Stimulated activated effector memory CD8-positive, alpha-beta T cell treated with anti-CD3 and anti-CD28 coated beads, Interleukin-12 subunit alpha, Interleukin-12 subunit beta, amount 100 ng/mL, for 72 hours (primary cell): ENCODE data around the gene C1orf105.

Experiments
- ATAC-seq: fragments of 150-1000 bp; cut with Tn5 transposase; 2 replicates; pipeline ENCODE4 v1.10.0; 2021
- DNase-seq, 2 donors: peaks; one replicate each; pipeline ENCODE4 v3.0.0; 2021 to 2022; ENCODE audit warnings: low spot score in 2 of 2
- H3K27ac Mint-ChIP-seq: one replicate; pipeline ENCODE4 v1.8.0; 2022; ENCODE audit warnings: mild to moderate bottlenecking, mixed read lengths
- H3K36me3 Mint-ChIP-seq: one replicate; pipeline ENCODE4 v1.8.0; 2022; ENCODE audit warnings: mild to moderate bottlenecking, mixed read lengths
- H3K4me1 Mint-ChIP-seq: one replicate; pipeline ENCODE4 v1.8.0; 2022; ENCODE audit warnings: mixed read lengths
- H3K4me3 Mint-ChIP-seq: one replicate; pipeline ENCODE4 v1.8.0; 2022; ENCODE audit warnings: mild to moderate bottlenecking, mixed read lengths
- H3K9me3 Mint-ChIP-seq: one replicate; pipeline ENCODE4 v1.8.0; 2022; ENCODE audit warnings: mixed read lengths

Gene C1orf105

DNA sequence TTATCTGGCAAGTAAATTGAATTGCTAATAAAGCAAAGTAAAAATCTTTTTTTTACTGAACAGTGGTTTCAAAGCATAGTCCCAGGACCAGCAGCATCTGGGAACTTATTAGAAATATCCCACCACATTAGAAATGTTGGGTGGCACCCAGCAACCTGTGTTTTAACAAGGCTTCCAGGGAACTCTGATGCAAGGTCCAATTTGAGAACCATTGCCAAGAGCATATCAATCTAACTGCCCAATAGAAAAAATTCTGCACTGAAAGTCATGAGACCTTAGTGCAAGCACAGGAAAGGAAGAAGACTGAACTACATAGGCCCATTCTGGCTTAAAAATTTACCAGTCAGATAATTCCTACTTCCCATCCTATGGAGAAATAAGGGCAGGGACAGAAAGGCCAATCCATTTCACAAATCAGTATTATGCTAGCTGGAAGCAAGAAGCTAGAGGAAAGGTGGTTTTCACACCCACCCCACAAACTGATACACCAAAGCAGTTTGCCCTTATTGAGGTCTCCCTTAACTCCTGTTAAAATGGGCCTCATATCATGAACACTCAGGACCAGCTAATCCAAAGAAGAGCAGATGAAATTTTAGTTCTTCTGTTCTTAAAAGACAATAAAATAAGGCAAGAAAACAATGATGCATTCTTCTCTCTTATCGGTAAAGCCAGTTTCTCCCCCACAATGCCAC is 17.5 kb upstream of the C1orf105 start:
- ATAC-seq (no peak), DNase-seq (no peak)
- no peak overlapping the region for H3K4me3 Mint-ChIP-seq
- H3K27ac Mint-ChIP-seq, result no peak overlapping the region
- H3K36me3 Mint-ChIP-seq, result no peaks in the 10 kb centered on the region
- H3K9me3 Mint-ChIP-seq, result no peaks in the 10 kb centered on the region
- peaks cover 41% of the 10 kb centered on the region for H3K4me1 Mint-ChIP-seq

- H3K4me1 Mint-ChIP-seq, result peaks cover 30% of the 10 kb centered on the region
- H3K27ac Mint-ChIP-seq, result no peak overlapping the region
- no peak for DNase-seq
- no peaks in the 10 kb centered on the region for H3K36me3 Mint-ChIP-seq
- no peaks in the 10 kb centered on the region for H3K9me3 Mint-ChIP-seq
- no peak overlapping the region for H3K4me3 Mint-ChIP-seq
- no peak for ATAC-seq
Observed at GRCh38 chr1:172404121-172404520, 16.4 kb upstream of the C1orf105 start.

DNA sequence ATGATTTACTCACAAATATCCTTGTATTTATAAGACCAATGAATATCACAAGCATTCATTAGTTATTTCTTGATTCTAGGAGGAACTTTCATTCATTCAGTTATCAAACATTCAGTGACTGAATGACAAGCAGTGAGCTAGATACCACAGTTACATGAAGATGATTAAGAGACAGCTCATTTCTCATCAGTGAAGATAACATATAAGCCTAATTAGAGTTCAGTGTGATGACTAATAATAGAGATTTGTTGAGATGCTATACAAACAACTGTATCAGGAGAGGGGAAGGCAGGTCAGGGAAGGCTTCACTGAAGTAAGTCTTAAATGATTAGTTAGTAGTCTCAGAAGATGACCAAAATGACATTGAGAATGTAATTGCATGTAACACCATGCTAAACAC is 14.6 kb upstream of the C1orf105 start:
- Mint-ChIP-seq H3K36me3 (no peaks in the 10 kb centered on the region), H3K4me1 (peaks cover 12% of the 10 kb centered on the region), H3K27ac (no peak overlapping the region), H3K9me3 (no peaks in the 10 kb centered on the region), H3K4me3 (no peak overlapping the region)
- DNase-seq (no peak), ATAC-seq (peak; percentile 85)

GRCh38 chr1:172406968-172407367 is 13.5 kb upstream of the C1orf105 start:
- DNase-seq, result no peak
- Mint-ChIP-seq H3K9me3 (no peaks in the 10 kb centered on the region), H3K27ac (no peak overlapping the region), H3K4me1 (peaks cover 15% of the 10 kb centered on the region), H3K4me3 (no peak overlapping the region), H3K36me3 (no peaks in the 10 kb centered on the region)
- no peak for ATAC-seq

DNA sequence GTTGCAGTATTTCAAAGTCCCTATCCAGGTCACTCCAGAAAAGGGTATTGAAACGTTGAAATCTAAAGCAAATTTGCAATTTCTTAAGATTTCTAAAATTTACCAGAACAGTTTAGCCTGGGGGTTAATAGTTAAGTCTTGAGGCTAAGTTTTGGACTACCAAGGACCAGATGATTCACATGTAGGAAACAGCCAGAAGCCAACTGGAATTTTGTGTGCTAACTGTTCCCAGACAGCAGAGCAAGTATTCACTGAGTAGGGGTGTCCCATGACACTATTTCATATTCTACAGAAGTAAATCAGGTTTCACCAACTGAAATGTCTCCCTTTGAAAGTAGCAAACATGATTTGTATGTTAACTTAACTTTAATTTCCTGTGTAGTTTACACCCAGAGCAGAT is 11.5 kb upstream of the C1orf105 start:
- H3K36me3 Mint-ChIP-seq, result no peaks in the 10 kb centered on the region
- no peak for DNase-seq
- no peaks in the 10 kb centered on the region for H3K9me3 Mint-ChIP-seq
- no peak overlapping the region for H3K4me3 Mint-ChIP-seq
- no peak overlapping the region for H3K27ac Mint-ChIP-seq
- ATAC-seq, result no peak
- H3K4me1 Mint-ChIP-seq, result peaks cover 11% of the 10 kb centered on the region

GRCh38 chr1:172410027-172410426 is 10.5 kb upstream of the C1orf105 start:
- H3K27ac Mint-ChIP-seq, result no peak overlapping the region
- H3K4me3 Mint-ChIP-seq, result no peak overlapping the region
- H3K36me3 Mint-ChIP-seq, result no peaks in the 10 kb centered on the region
- DNase-seq (no peak), ATAC-seq (no peak)
- H3K4me1 Mint-ChIP-seq, result peaks cover 11% of the 10 kb centered on the region
- no peaks in the 10 kb centered on the region for H3K9me3 Mint-ChIP-seq

- Mint-ChIP-seq H3K4me1 (peaks cover 11% of the 10 kb centered on the region), H3K4me3 (no peak overlapping the region), H3K27ac (peak overlapping the region; percentile 33), H3K9me3 (no peaks in the 10 kb centered on the region), H3K36me3 (no peaks in the 10 kb centered on the region)
- ATAC-seq, result peak; percentile 96
- no peak for DNase-seq
Observed at GRCh38 chr1:172411791-172412338, 8.6 kb upstream of the C1orf105 start.

- DNase-seq, result no peak
- Mint-ChIP-seq H3K4me3 (no peak overlapping the region), H3K9me3 (no peaks in the 10 kb centered on the region), H3K27ac (no peak overlapping the region), H3K36me3 (no peaks in the 10 kb centered on the region), H3K4me1 (peaks cover 11% of the 10 kb centered on the region)
- ATAC-seq, result no peak
Observed at GRCh38 chr1:172414331-172414730, 6.2 kb upstream of the C1orf105 start.

DNA sequence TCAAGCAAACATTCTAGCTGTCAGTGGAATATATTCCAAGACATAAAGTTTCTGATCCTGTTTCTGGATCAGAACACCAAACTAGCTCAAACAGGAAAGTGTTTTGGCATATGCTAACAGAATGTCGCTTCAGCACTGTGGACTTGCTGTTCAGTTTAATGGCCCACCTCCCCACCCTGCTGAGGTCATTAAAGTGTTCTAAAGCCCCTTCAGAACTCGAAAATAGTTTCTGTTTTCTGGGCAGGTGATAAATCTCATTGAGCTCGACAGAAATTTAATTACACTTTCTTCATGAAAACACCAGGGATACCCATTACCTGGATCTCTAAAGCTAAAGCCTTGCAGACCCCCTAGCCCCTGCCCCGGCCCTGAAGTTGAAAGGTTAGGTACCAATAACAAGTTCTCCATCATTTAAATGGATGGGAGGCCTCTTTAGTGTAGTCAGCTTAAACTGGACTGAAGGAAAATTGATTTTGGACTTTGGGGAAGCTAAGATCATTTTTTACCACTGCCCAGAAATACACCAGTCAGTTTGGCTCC is 3.9 kb upstream of the C1orf105 start:
- ATAC-seq (no peak), DNase-seq (no peak)
- Mint-ChIP-seq H3K4me3 (no peak overlapping the region), H3K27ac (no peak overlapping the region), H3K9me3 (no peaks in the 10 kb centered on the region), H3K36me3 (no peaks in the 10 kb centered on the region), H3K4me1 (peaks cover 10% of the 10 kb centered on the region)

- no peaks in the 10 kb centered on the region for H3K9me3 Mint-ChIP-seq
- DNase-seq, result no peak
- H3K4me1 Mint-ChIP-seq, result peaks cover under 1% of the 10 kb centered on the region
- H3K36me3 Mint-ChIP-seq, result no peaks in the 10 kb centered on the region
- ATAC-seq, result no peak
- H3K4me3 Mint-ChIP-seq, result no peak overlapping the region
- no peak overlapping the region for H3K27ac Mint-ChIP-seq
Observed at GRCh38 chr1:172417557-172417956, 2.9 kb upstream of the C1orf105 start.

DNA sequence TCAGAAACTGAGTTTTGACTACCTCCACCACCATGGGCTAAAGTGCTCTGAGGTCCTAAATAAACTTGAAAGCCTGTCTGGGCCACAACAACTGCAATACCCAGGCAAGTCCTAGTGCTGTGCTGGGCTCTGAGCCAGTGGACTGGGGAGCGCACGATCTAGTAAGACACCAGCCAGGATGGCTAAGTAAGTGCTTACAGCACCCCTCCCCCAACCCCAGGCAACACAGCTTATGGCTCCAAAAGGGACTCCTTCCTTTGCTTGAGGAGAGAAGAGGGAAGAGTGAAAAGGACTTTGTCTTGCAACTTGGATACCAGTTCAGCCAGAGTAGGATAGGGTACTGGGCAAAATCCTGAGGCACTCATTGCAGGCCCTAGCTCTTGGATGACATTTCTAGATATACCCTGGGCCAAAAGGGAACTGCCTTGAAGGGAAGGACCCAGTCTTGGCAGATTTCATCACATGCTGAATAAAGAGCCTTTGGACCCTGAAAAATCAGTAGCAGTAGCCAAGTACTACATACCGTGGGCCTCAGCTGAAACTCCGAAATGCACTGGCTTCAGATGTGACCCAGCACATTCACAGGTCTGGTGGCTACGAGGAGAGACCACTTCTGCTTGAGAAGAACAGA is 1.6 kb downstream of the C1orf105 start:
- Mint-ChIP-seq H3K4me1 (no peaks in the 10 kb centered on the region), H3K9me3 (no peaks in the 10 kb centered on the region), H3K4me3 (no peak overlapping the region), H3K27ac (no peak overlapping the region), H3K36me3 (no peaks in the 10 kb centered on the region)
- ATAC-seq, result no peak
- no peak for DNase-seq

DNA sequence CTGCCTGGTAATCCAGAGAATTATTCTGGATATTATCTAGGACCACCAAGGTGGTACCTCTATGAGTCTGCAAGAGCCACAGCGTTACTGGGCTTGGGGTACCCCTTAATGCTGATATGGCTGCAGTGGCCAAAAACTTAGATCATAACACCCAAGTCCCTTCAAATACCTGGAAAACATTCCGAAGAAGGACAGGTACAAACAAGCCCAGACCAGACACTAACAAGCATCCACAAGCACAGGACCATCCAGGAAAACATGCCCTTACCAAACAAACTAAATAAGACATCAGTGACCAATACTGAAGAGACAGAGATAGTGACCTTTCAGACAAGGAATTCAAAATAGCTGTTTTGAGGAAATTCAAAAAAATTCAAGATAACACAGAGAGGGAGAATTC is 2.9 kb downstream of the C1orf105 start:
- Mint-ChIP-seq H3K9me3 (no peaks in the 10 kb centered on the region), H3K4me3 (no peak overlapping the region), H3K4me1 (no peaks in the 10 kb centered on the region), H3K36me3 (no peaks in the 10 kb centered on the region), H3K27ac (no peak overlapping the region)
- DNase-seq, result no peak
- no peak for ATAC-seq

DNA sequence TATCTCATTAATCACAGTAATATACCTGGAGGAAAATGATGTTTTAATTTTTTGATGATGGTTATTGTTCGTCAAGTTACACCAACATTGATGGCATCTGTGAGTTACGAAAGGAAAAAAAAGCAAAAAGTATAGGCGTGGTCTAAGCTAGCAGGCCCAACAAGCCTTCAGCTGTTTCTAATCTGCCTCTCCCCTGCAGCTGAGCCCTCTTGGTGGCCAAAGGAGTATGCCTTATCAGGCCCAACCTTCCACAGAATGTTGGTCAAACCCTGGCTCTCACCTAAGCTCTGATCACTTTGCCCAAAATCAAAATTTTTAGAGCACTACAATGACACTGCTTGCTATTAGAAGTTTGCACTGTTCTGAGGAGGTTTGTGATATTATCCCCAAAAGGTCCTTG is 4.9 kb downstream of the C1orf105 start:
- Mint-ChIP-seq H3K4me1 (peaks cover 6% of the 10 kb centered on the region), H3K27ac (no peak overlapping the region), H3K4me3 (no peak overlapping the region), H3K36me3 (no peaks in the 10 kb centered on the region), H3K9me3 (no peaks in the 10 kb centered on the region)
- DNase-seq (no peak), ATAC-seq (no peak)

GRCh38 chr1:172427191-172427590 is 6.7 kb downstream of the C1orf105 start:
- H3K4me3 Mint-ChIP-seq, result no peak overlapping the region
- no peak overlapping the region for H3K27ac Mint-ChIP-seq
- no peaks in the 10 kb centered on the region for H3K36me3 Mint-ChIP-seq
- H3K9me3 Mint-ChIP-seq, result no peaks in the 10 kb centered on the region
- ATAC-seq, result no peak
- H3K4me1 Mint-ChIP-seq, result peaks cover 6% of the 10 kb centered on the region
- DNase-seq, result no peak

GRCh38 chr1:172429331-172430127 is 9.0 kb downstream of the C1orf105 start:
- peaks cover 20% of the 10 kb centered on the region for H3K4me1 Mint-ChIP-seq
- H3K36me3 Mint-ChIP-seq, result no peaks in the 10 kb centered on the region
- DNase-seq (no peak), ATAC-seq (peak; percentile 61)
- H3K9me3 Mint-ChIP-seq, result no peaks in the 10 kb centered on the region
- no peak overlapping the region for H3K27ac Mint-ChIP-seq
- no peak overlapping the region for H3K4me3 Mint-ChIP-seq
